ENCODE results near the gene SP4. TPM values are rescaled to one million over a fixed set of nuclear protein-coding genes. Genes with fewer than 3 reads are reported as not detected.

SP4 gene
- total RNA-seq, 4 donors from 2014 or later = 2.6 to 7.3 (median 6.2) TPM

GRCh38 chr7:21454906-21455305 is 27.0 kb downstream of the SP4 start:
- WGBS, 2 donors (ENCODE audit: low coverage in 1 of 2) = 100% methylated on average over 1 of the region's 1 CpG; no CpG with 5 or more reads in 1 of the 2 donors
- in situ Hi-C loops (cut with MboI; ENCODE audit: low pct_ligation_motif_present in 1 of 4, low pct_unique_long_range_greater_than_20kb in 1 of 4, low sequenced_read_pairs in 3 of 4) = no loop called here

GRCh38 chr7:21461282-21461681 is 33.4 kb downstream of the SP4 start:
- no peak overlapping the region for H3K27ac ChIP-seq
- 94% methylated on average over 26 of the region's 26 CpGs; no CpG with 5 or more reads in 1 of the 2 donors for WGBS, 2 donors (ENCODE audit: low coverage in 1 of 2)
- in situ Hi-C loops (cut with MboI; ENCODE audit: low pct_ligation_motif_present in 1 of 4, low pct_unique_long_range_greater_than_20kb in 1 of 4, low sequenced_read_pairs in 3 of 4) (no loop called here), intact Hi-C loops (cut with DNase I; ENCODE audit: low total_unique reads) (no loop called here)
- H3K4me1 ChIP-seq = no peaks in the 10 kb centered on the region
- DNase-seq = no peak
- H3K36me3 ChIP-seq = no peaks in the 10 kb centered on the region
- no peak overlapping the region for H3K4me3 ChIP-seq
- no peaks in the 10 kb centered on the region for H3K27me3 ChIP-seq
- no peaks in the 10 kb centered on the region for H3K9me3 ChIP-seq
- no peak for TF ChIP-seq CTCF (IDR thresholded peaks at IDR 0.05)
- TF ChIP-seq POLR2AphosphoS5 (IDR thresholded peaks at IDR 0.05) = no peak
- TF ChIP-seq POLR2A (IDR thresholded peaks at IDR 0.05) = no peak
- no peak for TF ChIP-seq EP300 (IDR thresholded peaks at IDR 0.05; ENCODE audit: low read depth)

More at GRCh38 chr7:21454906-21455305, 27.0 kb downstream of the SP4 start:
- no peak for DNase-seq
- no peaks in the 10 kb centered on the region for H3K4me1 ChIP-seq
- H3K27me3 ChIP-seq = no peaks in the 10 kb centered on the region
- intact Hi-C loops (cut with DNase I; ENCODE audit: low total_unique reads) = no loop called here
- H3K36me3 ChIP-seq = no peaks in the 10 kb centered on the region
- no peak for TF ChIP-seq CTCF (IDR thresholded peaks at IDR 0.05)
- no peak for TF ChIP-seq EP300 (IDR thresholded peaks at IDR 0.05; ENCODE audit: low read depth)
- no peak for TF ChIP-seq POLR2A (IDR thresholded peaks at IDR 0.05)
- no peak for TF ChIP-seq POLR2AphosphoS5 (IDR thresholded peaks at IDR 0.05)
- peaks cover 7% of the 10 kb centered on the region in 2 donors for H3K9me3 ChIP-seq
- H3K4me3 ChIP-seq = no peak overlapping the region
- no peak overlapping the region for H3K27ac ChIP-seq

- Histone ChIP-seq H3K9me3 (no peaks in the 10 kb centered on the region), H3K4me1 (no peaks in the 10 kb centered on the region), H3K36me3 (no peaks in the 10 kb centered on the region), H3K27ac (no peak overlapping the region), H3K27me3 (no peaks in the 10 kb centered on the region), H3K4me3 (no peak overlapping the region)
- TF ChIP-seq EP300 (IDR thresholded peaks at IDR 0.05; ENCODE audit: low read depth) (no peak), CTCF (IDR thresholded peaks at IDR 0.05) (no peak), POLR2A (IDR thresholded peaks at IDR 0.05) (no peak)
- no peak for DNase-seq
- intact Hi-C loops (cut with DNase I; ENCODE audit: low total_unique reads) = no loop called here
- 83 to 98% methylated on average over 1 to 3 of the region's 3 CpGs for WGBS, 2 donors (ENCODE audit: low coverage in 1 of 2)
- in situ Hi-C loops (cut with MboI; ENCODE audit: low pct_ligation_motif_present in 1 of 4, low pct_unique_long_range_greater_than_20kb in 1 of 4, low sequenced_read_pairs in 3 of 4) = no loop called here
These were observed 34.2 kb downstream of the SP4 start for GRCh38 chr7:21462081-21462480.

- TF ChIP-seq EP300 (IDR thresholded peaks at IDR 0.05; ENCODE audit: low read depth) (no peak), POLR2AphosphoS5 (IDR thresholded peaks at IDR 0.05) (no peak)
- intact Hi-C loops (cut with DNase I; ENCODE audit: low total_unique reads) = no loop called here
- H3K27ac ChIP-seq = no peak overlapping the region
These were observed 35.6 kb downstream of the SP4 start for GRCh38 chr7:21463524-21463923.

GRCh38 chr7:21468969-21469368 is 41.1 kb downstream of the SP4 start:
- intact Hi-C loops (cut with DNase I; ENCODE audit: low total_unique reads) = no loop called here
- Histone ChIP-seq H3K4me3 (no peak overlapping the region), H3K4me1 (no peaks in the 10 kb centered on the region), H3K27me3 (no peaks in the 10 kb centered on the region), H3K27ac (no peak overlapping the region), H3K36me3 (no peaks in the 10 kb centered on the region), H3K9me3 (no peaks in the 10 kb centered on the region)
- in situ Hi-C loops (cut with MboI; ENCODE audit: low pct_ligation_motif_present in 1 of 4, low pct_unique_long_range_greater_than_20kb in 1 of 4, low sequenced_read_pairs in 3 of 4) = no loop called here
- no peak for TF ChIP-seq CTCF (IDR thresholded peaks at IDR 0.05)
- TF ChIP-seq POLR2AphosphoS5 (IDR thresholded peaks at IDR 0.05) = no peak
- no peak for TF ChIP-seq EP300 (IDR thresholded peaks at IDR 0.05; ENCODE audit: low read depth)
- no peak for TF ChIP-seq POLR2A (IDR thresholded peaks at IDR 0.05)
- no peak for DNase-seq

More at GRCh38 chr7:21463524-21463923, 35.6 kb downstream of the SP4 start:
- Histone ChIP-seq H3K9me3 (no peaks in the 10 kb centered on the region), H3K36me3 (no peaks in the 10 kb centered on the region), H3K4me1 (no peaks in the 10 kb centered on the region), H3K4me3 (no peak overlapping the region), H3K27me3 (no peaks in the 10 kb centered on the region)
- in situ Hi-C loops (cut with MboI; ENCODE audit: low pct_ligation_motif_present in 1 of 4, low pct_unique_long_range_greater_than_20kb in 1 of 4, low sequenced_read_pairs in 3 of 4) = no loop called here
- WGBS, 2 donors (ENCODE audit: low coverage in 1 of 2) = 59 to 73% methylated on average over 4 of the region's 4 CpGs
- no peak for DNase-seq

Measured in transverse colon (tissue), 4 donors.